ENCODE data around the gene RUNDC1. TPM values are rescaled to one million over a fixed set of nuclear protein-coding genes. Genes with fewer than 3 reads are reported as not detected.
A peak's percentile ranks its signal among the peaks of the same experiment; 100 is the strongest.
"Not testable (repeated sequence)": the region's sequence is repeated elsewhere in the genome, so short reads cannot be mapped to it uniquely, and the experiment has no call there.

RUNDC1 gene
- total and polyA plus RNA-seq, 9 donors, result 6.1 to 19.4 (median 12.1) TPM

- TF ChIP-seq POLR2A (IDR thresholded peaks at IDR 0.05) (no peak), CTCF (IDR thresholded peaks at IDR 0.05) (no peak), EP300 (IDR thresholded peaks at IDR 0.05) (no peak)
These were observed 11.3 kb upstream of the RUNDC1 start for GRCh38 chr17:42969001-42969581.

GRCh38 chr17:42971589-42971988 is 8.8 kb upstream of the RUNDC1 start:
- H3K9me3 ChIP-seq, result no peaks in the 10 kb centered on the region
- DNase-seq, result no peak
- H3K27me3 ChIP-seq, result no peaks in the 10 kb centered on the region
- no peak overlapping the region for H3K27ac ChIP-seq
- intact Hi-C loops (cut with DNase I), result no loop called here
- no peaks in the 10 kb centered on the region for H3K4me1 ChIP-seq (ENCODE audit: insufficient read depth)
- WGBS, 3 donors, result 73 to 85% (median 80%) methylated on average over 5 of the region's 5 CpGs
- TF ChIP-seq CTCF (IDR thresholded peaks at IDR 0.05), result no peak
- no peak overlapping the region for H3K4me3 ChIP-seq
- H3K36me3 ChIP-seq, result no peaks in the 10 kb centered on the region

More at GRCh38 chr17:42969001-42969581, 11.3 kb upstream of the RUNDC1 start:
- WGBS, 3 donors, result 38 to 43% (median 39%) methylated on average over 5 of the region's 5 CpGs
- intact Hi-C loops (cut with DNase I), result no loop called here
- H3K4me1 ChIP-seq (ENCODE audit: insufficient read depth), result no peaks in the 10 kb centered on the region
- no peaks in the 10 kb centered on the region for H3K36me3 ChIP-seq
- DNase-seq, result peak in 1 of 5 donors; percentile 37
- no peak overlapping the region for H3K27ac ChIP-seq
- no peak overlapping the region for H3K4me3 ChIP-seq
- no peaks in the 10 kb centered on the region for H3K9me3 ChIP-seq
- H3K27me3 ChIP-seq, result no peaks in the 10 kb centered on the region

GRCh38 chr17:42973323-42973722 is 7.0 kb upstream of the RUNDC1 start:
- H3K27ac ChIP-seq; intact Hi-C loops (cut with DNase I); H3K4me3 ChIP-seq; DNase-seq; H3K36me3 ChIP-seq; H3K9me3 ChIP-seq; H3K4me1 ChIP-seq (ENCODE audit: insufficient read depth); H3K27me3 ChIP-seq: not testable (repeated sequence)
- WGBS, 3 donors, result 75 to 86% (median 76%) methylated on average over 5 to 11 of the region's 18 CpGs

- no peak for DNase-seq
- Histone ChIP-seq H3K4me3 (no peak overlapping the region), H3K27me3 (no peaks in the 10 kb centered on the region), H3K4me1 (ENCODE audit: insufficient read depth) (peaks cover 4% of the 10 kb centered on the region), H3K9me3 (no peaks in the 10 kb centered on the region), H3K27ac (no peak overlapping the region), H3K36me3 (no peaks in the 10 kb centered on the region)
- no peak for TF ChIP-seq POLR2A (IDR thresholded peaks at IDR 0.05)
- TF ChIP-seq CTCF (IDR thresholded peaks at IDR 0.05), result no peak
- no peak for TF ChIP-seq EP300 (IDR thresholded peaks at IDR 0.05)
- intact Hi-C loops (cut with DNase I), result no loop called here
- WGBS, 3 donors, result 27 to 35% (median 34%) methylated on average over 2 of the region's 2 CpGs
These were observed 5.1 kb upstream of the RUNDC1 start for GRCh38 chr17:42975265-42975664.

GRCh38 chr17:42975701-42976100 is 4.7 kb upstream of the RUNDC1 start:
- H3K36me3 ChIP-seq; DNase-seq; H3K4me1 ChIP-seq (ENCODE audit: insufficient read depth); H3K27me3 ChIP-seq; intact Hi-C loops (cut with DNase I); H3K4me3 ChIP-seq; H3K27ac ChIP-seq; H3K9me3 ChIP-seq: not testable (repeated sequence)
- 86 to 87% (median 86%) methylated on average over 16 of the region's 16 CpGs for WGBS, 3 donors
